GM21576 (cell line): ENCODE results near the gene PLA2G2A.

ENCODE experiments used
- ATAC-seq: cut with Tn5 transposase; IDR thresholded peaks from one replicate; pipeline ENCODE4 v1.9.1; 2021; ENCODE audit warnings: mild to moderate bottlenecking, moderate library complexity; ENCODE audit not compliant: unreplicated experiment

Gene PLA2G2A

GRCh38 chr1:19974822-19975416 is 4.5 kb downstream of the PLA2G2A start:
- ATAC-seq = no peak

- ATAC-seq = no peak
Observed at GRCh38 chr1:19973616-19974015, 5.8 kb downstream of the PLA2G2A start.

GRCh38 chr1:19971664-19972063 is 7.8 kb downstream of the PLA2G2A start:
- ATAC-seq = no peak

GRCh38 chr1:19969898-19970660 is 9.3 kb downstream of the PLA2G2A start:
- ATAC-seq = no peak

GRCh38 chr1:19967808-19968207 is 11.6 kb downstream of the PLA2G2A start:
- ATAC-seq = no peak

- ATAC-seq = no peak
Observed at GRCh38 chr1:19964542-19964941, 14.9 kb downstream of the PLA2G2A start.

GRCh38 chr1:19963636-19964035 is 15.8 kb downstream of the PLA2G2A start:
- no peak for ATAC-seq

GRCh38 chr1:19960591-19960990 is 18.8 kb downstream of the PLA2G2A start:
- ATAC-seq = no peak

GRCh38 chr1:19957779-19958178 is 21.6 kb downstream of the PLA2G2A start:
- ATAC-seq = no peak

GRCh38 chr1:19955534-19956170 is 23.8 kb downstream of the PLA2G2A start:
- ATAC-seq = no peak

GRCh38 chr1:19954059-19954458 is 25.4 kb downstream of the PLA2G2A start:
- ATAC-seq = no peak

GRCh38 chr1:19949016-19949415 is 30.4 kb downstream of the PLA2G2A start:
- no peak for ATAC-seq

- no peak for ATAC-seq
Observed at GRCh38 chr1:19946971-19947370, 32.4 kb downstream of the PLA2G2A start.

GRCh38 chr1:19946331-19946751 is 33.1 kb downstream of the PLA2G2A start:
- no peak for ATAC-seq

- ATAC-seq = no peak
Observed at GRCh38 chr1:19945914-19946313, 33.5 kb downstream of the PLA2G2A start.

GRCh38 chr1:19942657-19943056 is 36.8 kb downstream of the PLA2G2A start:
- ATAC-seq = no peak

- no peak for ATAC-seq
Observed at GRCh38 chr1:19942088-19942487, 37.3 kb downstream of the PLA2G2A start.

- no peak for ATAC-seq
Observed at GRCh38 chr1:19941206-19941568, 38.2 kb downstream of the PLA2G2A start.

GRCh38 chr1:19940486-19941205 is 38.8 kb downstream of the PLA2G2A start:
- ATAC-seq = no peak

GRCh38 chr1:19938472-19938871 is 40.9 kb downstream of the PLA2G2A start:
- no peak for ATAC-seq

- ATAC-seq = no peak
Observed at GRCh38 chr1:19936061-19936750, 43.2 kb downstream of the PLA2G2A start.
